Islet precursor cell (in vitro differentiated cells): ENCODE data around the gene AQP12A.
"Not testable (repeated sequence)": the region's sequence is repeated elsewhere in the genome, so short reads cannot be mapped to it uniquely, and the experiment has no call there.

Experiments
- DNase-seq: peaks from one replicate; pipeline ENCODE4 v3.0.0-alpha.2; 2018

AQP12A gene

DNA sequence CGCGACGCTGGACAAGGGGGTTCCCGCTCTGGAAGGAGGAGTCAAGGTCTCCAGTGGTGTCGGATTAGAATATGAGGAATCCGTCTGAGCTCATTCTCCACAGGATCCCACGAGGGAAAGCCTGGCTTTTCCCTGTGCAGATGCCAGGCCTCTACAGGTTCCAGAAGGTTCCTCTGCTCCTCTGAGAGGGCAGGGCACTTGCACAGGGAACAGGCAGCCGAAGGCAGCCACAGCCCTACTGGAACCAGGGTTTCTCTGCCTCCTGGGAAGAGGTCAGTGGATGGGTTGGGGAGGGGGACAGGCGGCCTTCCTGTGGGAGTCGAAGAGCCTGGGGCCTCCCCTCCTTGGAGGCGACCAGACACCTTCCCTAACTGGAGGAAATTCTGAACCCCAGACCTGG lies 1.7 kb upstream of the AQP12A start:
- peak; percentile 40 for DNase-seq

DNA sequence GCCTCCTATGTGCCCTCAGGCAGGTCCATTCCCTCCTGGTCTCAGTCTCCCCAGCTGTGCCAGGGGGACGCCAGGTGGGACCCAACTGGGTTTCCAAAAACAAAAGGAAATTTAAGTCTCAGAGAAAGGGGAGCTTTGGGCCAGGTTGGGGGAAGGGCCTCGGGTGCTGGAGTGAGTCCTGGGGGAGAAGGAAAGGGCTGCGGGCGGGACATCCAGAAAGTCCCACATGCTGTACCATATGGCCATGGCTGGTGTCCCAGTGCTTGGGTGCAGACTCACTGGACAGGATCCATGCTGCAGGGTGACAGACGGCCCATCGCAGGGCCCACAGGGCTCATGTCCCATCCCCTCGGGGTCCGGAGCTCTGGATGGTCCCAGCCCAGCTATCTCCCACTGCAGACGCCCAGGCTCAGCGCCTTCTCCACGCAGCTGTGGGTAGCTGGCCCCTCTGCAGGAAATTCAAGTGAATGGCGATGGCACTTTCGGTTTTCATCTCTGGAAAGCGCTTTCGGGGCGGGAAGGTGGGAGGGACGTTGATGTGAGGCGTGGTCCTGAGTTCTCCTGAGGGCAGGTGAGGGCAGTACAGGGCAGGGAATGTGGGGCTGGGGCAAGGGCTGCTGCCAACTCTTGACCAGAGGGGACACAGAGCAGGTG lies 1.1 kb upstream of the AQP12A start:
- peak; percentile 30 for DNase-seq

DNA sequence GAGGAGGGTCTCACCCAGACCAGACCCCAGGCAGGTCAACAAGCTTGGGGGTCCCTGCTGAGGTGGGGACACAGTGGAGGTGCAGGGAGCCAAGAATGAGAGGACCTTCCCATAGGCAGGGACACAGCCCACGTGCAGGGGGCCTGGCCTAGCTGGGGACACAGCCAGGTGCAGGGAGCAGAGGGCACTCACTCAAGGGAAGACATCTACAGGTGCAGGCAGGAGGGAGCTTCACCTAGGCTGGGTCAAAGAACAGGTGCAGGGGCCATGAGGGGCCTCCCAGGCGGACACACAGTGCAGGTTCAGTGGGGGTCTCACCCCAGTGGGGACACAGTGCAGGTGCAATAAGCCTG lies 615 bp upstream of the AQP12A start:
- not testable (repeated sequence) for DNase-seq

DNA sequence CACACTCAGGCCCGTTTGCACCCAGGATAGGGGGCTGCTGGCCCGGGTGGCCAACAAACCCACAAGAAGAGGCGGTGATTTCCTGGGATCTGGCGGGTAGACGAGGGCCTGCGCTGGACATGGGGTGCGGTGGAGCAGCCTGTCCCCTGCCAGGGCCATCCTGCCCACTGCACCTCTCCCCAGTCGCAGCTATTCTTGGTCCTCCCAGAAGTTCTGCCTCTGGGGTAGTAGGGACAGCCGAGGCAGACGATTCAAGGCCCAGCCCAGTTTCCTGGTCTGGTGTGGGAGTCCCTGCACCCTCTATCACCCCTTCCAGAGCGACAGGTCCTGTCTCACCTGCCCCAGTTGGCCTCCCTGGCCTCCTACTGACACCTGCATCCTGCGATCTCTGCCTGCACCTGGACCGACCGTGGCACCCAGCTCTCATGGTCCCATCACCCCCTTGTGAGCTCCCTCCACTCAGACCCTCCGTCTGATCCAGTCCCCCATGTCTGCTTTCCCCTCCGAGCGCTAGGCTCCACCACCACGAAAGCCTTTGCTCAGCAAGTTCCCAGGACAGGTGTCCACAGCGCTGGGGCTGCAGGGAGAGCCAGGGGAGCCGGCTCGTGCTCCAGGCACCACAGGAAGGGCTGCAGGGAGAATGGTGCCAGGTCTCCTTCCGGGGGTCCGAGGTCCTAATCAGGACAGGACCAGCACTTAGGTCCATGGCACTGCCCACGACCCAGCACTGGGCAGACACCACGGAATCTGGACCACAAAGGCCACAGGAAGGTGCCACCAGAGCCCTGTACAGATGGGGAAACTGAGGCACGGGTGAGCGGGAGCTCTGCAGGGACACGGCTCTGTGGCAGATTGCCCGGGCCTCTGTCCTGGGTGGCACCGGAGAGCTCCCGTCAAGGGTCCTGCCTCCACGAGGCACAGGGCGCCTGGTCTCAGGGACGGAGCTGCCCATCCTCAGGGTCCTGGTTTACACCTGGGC lies 1.2 kb downstream of the AQP12A start:
- not testable (repeated sequence) for DNase-seq

DNA sequence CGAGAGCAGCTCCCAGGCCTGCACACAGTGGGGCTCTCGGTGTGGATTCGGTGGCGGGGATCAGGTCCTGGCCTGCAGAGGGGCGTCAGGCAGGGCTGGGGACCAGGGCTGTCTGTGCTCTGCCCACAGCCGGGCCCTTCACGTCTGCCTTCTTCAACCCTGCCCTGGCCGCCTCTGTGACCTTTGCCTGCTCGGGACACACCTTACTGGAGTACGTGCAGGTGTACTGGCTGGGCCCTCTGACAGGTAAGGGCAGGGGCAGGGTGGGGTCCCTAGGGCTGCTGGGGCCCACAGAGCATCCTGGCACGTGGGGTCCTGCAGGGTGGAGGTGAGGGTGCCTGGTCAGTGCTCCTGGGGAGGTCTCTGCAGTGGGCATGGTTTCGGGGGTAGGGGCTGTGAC lies 2.6 kb downstream of the AQP12A start:
- not testable (repeated sequence) for DNase-seq

DNA sequence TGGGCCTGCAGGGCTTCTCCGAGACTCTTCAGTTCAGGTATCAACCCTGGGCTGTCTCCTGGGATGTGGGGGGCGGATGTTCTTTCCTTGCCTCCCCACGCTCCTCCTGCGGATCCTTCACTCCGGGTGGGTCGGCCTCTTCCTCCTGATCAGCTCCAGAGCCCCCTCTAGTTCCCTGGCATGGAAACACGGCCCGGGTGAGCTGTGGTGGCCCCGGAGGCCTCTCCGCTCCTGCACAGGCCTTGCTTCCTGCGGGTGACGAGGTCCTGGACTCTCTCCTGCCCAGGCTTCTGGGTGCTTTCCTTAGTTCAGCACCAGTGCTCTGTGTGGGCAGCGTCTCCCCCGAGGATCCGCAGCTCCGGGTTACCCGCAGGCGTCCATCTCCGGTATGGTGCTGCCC lies 3.9 kb downstream of the AQP12A start:
- not testable (repeated sequence) for DNase-seq

DNA sequence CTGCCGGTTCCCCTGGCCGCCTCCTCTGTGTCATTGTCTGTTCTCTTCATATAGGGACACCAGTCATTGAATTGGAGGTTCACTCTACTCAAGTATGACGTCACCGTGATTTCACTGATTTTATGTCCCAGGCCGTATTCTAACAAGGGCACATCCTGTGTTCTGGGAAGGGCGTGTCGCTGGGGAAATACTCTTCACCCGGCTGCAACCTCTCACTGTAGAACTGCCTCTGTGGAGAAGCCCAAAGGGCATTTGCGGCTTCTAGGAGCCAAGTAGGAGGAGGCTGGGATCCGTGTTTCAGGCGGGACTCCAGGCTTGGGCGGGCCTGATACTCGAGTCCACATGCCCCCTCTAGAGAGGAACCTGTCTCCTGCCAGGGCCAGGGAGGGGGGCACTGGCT lies 4.8 kb downstream of the AQP12A start:
- DNase-seq, result not testable (repeated sequence)

DNA sequence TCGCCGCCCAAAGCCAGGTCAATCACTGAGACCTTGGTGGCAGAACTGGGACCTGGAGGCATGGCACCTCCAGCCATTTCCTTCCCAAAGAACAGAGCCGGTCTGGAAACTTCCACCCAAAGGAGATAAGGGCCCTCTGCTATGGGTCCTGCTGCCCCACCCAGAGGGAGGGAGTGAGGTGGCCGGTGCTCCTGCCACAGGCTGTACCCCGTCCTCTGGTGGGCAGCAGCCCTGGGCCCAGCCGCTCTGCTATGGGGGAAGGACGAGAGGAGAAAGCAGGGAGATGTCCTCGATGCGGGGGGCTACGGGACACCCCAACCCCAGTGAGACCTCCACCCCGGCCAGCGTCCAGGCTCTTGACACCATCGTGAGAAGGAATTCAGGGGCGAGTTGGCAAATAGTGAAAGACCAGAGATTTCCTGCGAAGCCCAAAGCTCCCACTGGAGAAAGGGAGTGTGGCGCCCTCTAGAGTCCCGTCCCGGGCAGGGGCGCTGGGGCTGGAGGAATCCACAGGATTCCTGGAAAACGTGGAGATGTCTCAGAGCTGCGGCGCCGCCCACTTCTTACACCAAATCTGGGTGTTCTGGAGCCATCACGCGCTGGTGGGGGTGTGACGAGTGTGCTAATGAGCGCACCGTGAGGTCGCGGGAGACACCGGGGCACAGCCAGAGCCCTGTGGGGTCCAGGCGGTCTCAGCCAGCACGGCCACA lies 7.3 kb downstream of the AQP12A start:
- DNase-seq, result not testable (repeated sequence)

DNA sequence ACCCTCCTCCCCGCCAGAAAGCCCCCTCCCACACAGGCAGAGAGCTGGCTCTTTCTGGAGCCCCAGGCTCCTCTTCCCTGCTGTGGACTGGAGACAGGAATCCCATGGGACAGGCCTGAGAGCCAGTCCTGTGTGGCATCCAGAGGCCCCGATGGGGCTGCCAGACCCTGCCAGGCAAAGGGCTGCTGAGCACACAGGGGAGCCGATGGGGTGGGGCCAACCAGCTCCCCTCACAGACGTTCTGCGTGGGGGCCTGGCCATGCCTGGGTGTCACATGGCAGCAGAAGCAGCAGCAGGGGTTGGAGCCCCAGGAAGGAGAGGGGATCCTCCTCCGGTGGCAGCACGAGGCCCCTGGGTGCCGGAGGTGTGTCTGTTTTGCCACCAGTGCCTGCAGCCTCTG lies 8.2 kb downstream of the AQP12A start:
- not testable (repeated sequence) for DNase-seq

DNA sequence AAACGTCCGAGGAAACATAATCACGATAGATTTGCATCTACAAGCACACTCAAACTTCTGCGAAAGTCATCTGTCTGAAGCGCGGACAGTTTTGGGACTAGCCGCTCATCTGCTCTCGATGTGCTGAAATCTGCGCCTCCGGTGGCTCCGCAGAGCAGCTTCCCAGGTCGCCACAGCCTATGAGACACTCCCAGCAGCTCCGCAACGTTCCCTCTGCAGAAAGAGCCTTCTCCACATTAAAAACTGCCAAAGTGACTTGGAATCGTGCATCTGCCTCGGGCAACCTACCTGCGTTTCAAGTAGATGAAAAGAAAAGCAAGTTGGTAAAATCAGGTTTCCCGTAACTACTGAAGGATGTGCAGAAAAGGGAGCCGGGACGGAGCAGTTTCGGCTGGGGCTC lies 8.9 kb downstream of the AQP12A start:
- DNase-seq, result not testable (repeated sequence)

DNA sequence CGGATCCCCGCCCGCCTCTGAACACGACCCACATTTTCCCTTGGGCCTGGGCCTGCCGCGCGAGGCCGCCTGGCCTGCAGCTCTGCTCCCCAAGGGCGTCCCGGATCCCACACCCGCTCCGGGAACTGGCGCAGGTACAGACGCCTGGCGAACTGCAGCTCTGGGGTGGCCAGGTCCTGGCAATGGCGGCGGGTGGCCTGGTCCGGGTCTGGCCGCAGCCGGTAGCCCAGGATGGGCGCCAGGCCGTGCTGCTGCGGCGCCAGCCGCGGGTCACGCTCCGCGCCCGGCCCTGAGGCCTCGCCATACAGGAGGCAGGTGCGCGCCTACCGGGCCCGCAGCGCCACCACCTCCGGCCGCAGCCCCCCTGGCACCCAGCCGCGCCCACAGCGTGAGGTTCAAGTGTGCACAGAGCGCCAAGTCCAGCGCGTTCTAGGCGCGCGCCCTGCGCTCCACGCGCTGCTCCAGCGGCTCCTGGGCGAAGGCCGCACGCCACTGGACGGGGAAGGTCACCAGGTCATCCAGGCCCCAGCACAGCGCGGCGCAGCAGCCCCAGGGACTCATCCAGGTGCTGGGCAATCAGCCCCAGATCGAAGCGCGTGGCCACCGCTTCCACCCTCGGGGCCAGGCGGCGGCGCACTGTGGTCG lies 9.5 kb downstream of the AQP12A start:
- DNase-seq, result no peak

DNA sequence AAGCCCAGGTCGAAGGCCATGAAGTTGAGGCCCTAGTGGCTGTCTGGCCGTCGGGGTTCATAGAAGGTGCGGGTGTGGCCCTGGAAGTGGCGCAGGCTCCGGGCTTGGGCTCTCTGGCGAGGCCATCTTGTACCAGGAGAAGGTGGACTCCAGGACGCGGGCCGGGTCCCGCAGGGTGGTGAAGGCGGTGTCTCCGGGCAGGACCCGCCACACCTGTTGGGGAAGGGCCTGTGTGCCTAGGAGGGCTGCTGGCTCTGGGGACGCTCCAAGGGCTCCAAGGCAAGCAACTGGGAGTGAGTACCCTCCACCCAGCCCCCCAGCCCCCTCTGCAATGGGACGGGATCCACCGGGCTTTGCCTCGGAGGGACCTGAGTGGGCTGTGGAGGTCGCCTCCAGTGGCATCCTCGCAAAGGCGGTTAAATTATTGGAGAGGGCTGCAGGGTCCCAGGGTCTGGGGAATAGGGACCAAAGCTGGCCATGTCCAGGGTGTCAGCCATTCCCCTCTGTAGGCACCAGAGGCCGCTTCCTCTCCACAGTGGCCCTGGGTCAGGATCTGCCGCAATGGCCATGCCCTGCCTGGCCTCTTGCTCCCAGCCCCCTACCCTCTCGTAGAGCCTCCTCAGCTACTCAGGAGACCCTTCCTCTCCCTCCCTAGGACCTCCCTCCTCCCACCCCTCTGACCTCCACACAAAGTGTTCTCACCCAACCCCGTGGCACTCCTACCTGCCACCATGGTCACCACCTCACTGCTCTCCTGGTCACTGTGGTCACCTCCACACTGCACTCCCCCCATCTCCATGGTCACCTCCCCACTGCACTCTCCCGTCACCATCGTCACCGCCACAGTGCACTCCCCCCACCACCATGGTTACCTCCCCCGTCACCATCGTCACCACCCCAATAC lies 10.3 kb downstream of the AQP12A start:
- DNase-seq, result no peak

DNA sequence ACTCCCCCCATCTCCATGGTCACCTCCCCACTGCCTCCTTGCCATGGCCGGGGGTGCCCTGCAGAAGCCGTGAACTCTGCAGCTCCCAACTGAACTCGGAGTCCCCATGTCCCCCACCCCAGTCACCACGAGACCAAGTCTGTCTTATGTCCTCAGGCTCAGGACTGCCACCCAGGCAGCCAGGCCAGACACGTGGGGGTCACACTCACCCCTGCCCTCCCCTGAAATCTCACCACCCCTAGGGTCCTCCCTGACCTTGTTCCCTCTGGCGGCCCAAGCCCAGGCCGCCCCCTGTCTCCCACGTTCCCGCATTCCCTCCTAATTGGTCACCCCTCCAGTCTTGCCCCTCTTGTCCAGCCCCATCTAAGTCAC lies 11.0 kb downstream of the AQP12A start:
- DNase-seq, result no peak

DNA sequence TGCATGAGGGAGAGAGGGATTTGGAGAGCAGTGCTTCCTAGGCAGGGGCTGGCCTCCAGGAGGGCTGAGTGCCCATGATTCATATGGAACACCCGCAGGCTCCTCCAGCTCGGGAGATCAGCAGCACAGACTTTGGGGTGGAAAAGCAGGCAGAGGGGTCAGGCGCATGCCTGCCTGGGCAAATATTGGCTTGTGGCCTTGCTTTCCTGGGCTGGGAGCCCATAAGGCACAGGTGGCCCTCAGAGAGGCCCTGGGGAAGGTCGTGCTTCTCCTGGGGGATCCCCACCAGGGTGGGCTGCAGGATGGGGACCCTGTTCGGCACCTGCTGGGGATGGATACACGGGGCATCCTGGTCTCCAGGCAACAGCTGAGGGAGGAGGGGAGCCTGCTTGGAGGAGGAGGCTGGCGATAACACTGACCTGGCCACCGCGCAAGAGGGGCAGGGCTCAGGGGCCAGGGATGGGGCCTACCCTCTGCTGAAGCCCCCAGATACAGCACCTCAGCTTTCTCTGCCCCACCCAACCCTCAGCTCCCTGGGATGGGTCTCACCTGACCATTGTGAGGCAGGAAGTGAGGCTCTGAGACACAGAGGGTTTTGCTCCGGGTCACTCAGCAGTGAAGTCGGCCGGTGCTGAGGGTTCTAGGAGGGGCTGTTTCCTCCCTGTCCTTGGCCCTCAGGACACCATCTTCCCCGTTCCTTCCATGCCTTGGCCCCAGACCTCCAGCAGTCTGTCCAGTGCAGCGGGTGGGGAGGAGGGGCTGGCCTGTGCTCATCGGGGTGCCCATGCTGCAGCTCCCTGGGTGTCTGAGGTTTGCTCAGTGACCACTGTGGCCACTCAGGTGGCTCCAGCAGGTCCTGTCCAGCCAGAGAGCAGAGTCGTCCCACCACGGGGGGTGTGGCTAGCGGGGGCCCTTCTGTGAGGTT lies 12.0 kb downstream of the AQP12A start:
- DNase-seq, result no peak

DNA sequence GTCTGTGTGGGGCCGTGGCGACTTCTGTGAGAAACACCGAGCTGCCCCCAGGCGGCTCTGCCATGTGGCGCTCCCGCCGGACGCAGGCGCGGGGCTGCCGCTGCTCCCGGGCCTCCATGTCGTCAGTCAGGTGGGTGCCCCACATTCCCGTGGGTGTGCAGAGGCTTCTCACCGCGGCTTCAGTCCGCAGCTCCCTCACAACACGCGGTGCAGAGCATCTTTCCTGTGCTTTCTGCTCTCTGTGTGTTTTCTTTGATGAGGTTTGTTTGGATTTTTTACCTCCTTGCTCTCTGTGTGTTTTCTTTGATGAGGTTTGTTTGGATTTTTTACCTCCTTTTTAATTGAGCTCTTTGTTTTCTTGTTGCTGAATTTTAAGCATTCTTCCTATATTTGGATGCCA lies 13.0 kb downstream of the AQP12A start:
- no peak for DNase-seq

DNA sequence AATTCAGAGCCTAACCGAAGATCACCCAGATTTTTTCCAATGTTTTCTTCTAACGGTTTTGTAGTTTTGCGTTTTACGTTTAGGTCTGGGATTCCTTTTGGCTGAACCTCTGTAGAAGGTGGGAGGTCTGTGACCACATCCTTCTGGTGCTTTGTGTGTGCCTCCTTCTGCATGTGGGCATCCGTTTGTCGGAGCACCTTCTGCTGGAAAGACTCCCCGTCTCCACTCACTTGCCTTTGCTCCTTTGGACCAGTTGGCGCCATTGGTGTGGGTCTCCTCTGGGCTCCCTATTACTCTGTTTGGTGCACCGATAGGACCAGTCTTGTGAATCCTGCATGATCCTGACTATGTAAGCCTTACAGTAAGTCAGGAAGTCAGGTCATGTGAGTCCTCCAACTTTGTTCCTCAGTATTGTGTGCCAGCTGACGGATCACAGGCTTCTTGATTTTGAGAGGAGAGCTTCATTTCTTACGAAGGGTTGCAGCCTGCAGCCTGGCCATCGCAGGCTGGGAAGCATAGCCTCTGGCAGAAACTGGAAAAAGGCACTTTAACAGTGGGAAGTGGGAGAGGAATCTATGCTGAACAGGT lies 13.6 kb downstream of the AQP12A start:
- no peak for DNase-seq

DNA sequence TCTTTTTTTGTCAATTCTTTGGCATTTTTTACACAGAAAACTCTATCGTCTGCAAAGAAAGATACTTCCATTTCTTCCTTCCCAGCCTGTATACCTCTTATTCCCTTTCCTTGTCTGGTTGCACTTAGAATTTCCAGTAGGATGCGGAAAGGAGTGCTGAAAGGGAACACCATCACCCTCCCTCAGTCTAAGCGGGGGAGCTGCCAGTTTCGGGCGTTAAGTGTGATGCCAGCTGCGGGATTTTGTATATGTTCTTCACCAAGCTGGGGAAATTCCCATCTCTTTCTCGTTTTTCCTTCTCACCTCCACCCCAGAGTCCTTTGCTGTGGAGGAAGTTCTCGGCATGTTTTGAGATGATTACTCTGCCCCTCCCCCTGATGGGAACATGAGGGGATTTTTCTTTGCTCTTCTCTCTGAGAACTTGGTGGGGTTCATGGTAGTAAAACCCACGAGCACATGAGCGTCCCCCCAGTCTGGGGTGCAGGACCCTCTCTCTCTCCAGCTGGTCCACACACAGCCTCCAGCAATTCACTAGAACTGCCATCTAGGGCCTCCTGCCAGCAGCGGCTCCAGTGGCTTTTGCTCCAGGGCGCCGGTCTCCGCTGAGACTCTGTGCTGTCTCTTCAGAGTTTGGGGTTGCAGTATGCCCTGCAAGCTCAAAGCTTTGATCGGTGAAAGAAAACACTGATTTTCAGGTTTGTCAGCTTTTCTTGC lies 15.5 kb downstream of the AQP12A start:
- DNase-seq, result no peak

DNA sequence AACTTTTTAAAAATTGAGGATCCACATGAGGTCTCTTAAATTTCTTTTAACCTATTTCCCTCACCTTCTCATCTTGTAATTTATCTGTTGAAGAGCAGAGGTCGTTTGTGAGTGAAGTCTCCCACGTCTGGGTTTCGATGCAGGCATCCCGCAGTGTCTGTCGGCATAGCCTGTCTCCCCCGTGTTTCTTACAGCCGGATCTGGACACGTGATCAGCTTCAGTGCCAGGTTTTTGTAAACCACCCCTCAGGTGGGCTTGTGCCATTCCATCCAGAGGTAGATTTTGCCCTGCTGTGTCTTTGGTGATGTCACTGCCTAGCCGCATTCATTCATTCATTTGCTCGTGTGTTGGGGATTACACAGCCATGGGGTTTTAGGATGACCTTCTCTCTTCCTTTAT lies 16.2 kb downstream of the AQP12A start:
- DNase-seq, result no peak

DNA sequence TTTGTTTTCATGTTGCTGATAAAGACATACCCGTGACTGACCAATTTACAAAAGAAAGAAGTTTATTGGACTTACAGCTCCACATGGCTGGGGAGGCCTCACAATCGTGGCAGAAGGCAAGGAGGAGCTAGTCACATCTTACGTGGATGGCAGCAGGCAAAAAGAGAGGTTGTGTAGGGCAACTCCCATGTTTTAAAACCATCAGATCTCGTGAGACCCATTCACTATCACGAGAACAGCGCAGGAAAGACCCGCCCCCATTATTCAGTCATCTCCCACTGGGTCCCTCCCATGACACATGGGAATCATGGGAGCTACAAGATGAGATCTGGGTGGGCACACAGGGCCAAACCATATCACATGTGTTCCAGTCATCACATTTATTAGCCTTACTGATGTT lies 16.8 kb downstream of the AQP12A start:
- no peak for DNase-seq

DNA sequence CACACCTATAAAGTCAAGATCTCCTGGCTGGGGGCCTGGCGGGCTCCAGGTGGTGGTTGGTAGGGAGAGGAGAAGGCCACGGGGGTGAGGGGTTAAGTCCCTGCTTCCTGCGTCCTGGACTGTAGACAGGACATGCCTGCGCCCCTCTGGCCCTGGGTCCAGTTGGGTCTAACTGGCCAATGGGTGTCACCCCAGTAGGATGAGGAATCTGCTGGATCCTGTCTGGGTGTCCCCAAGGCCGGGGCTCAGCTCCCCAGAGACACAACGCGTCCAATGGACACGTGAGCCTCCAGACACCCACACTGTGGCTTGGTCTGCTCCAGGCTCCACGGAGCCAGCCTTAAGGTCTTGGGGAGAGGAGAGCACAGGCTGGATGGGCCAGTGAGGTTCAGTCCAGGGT lies 19.6 kb downstream of the AQP12A start:
- DNase-seq, result no peak
